Kidney (tissue), 14 donors: ENCODE results near the gene CDK14. TPM values are rescaled to one million over a fixed set of nuclear protein-coding genes. Genes with fewer than 3 reads are reported as not detected.

Source experiments
- DNase-seq, 5 donors: peaks; one replicate each; pipeline ENCODE4 v3.0.0-alpha.2; 2013 to 2020
- FAIRE-seq: peaks from 2 replicates; lab custom pipeline; 2012; peaks lifted over from hg19 to GRCh38; lab: Jason Lieb, UNC
- H3K27ac ChIP-seq, 2 donors: one replicate each; pipeline ENCODE4 v1.7.0; 2013; ENCODE audit warnings: low read depth in 2 of 2, low read length in 2 of 2, inconsistent platforms in 1 of 2
- H3K27me3 ChIP-seq: one replicate; pipeline ENCODE4 v1.7.1; 2013; ENCODE audit warnings: low read length, inconsistent platforms; ENCODE audit not compliant: control insufficient read depth, insufficient read depth
- H3K36me3 ChIP-seq, 3 donors: one replicate each; pipeline versions ENCODE4 v1.7.0 to v1.7.1; 2013; ENCODE audit warnings: low read length in 3 of 3, control low read depth in 1 of 3, inconsistent platforms in 1 of 3; ENCODE audit not compliant: insufficient read depth in 3 of 3, control insufficient read depth in 2 of 3
- H3K4me1 ChIP-seq, 3 donors: one replicate each; pipeline versions ENCODE4 v1.7.0 to v1.7.1; 2013; ENCODE audit warnings: low read length in 3 of 3, inconsistent platforms in 1 of 3, low read depth in 1 of 3; ENCODE audit not compliant: control insufficient read depth in 2 of 3, insufficient read depth in 2 of 3
- H3K4me3 ChIP-seq, 3 donors: one replicate each; pipeline versions ENCODE4 v1.7.0 to v1.8.1; 2013; ENCODE audit warnings: low read length in 3 of 3, control low read depth in 1 of 3, inconsistent platforms in 1 of 3
- H3K9ac ChIP-seq, 3 donors: one replicate each; pipeline versions ENCODE4 v1.7.0 to v1.7.1; 2013; ENCODE audit warnings: low read length in 3 of 3, control low read depth in 1 of 3, inconsistent platforms in 1 of 3
- H3K9me3 ChIP-seq, 3 donors: one replicate each; pipeline versions ENCODE4 v1.7.0 to v1.7.1; 2013; ENCODE audit warnings: low read length in 3 of 3, control low read depth in 1 of 3, inconsistent platforms in 1 of 3; ENCODE audit not compliant: control insufficient read depth in 2 of 3, insufficient read depth in 1 of 3
- CTCF ChIP-seq: IDR thresholded peaks from 3 replicates; pipeline ENCODE4 v1.5.1; 2012; ENCODE audit warnings: mild to moderate bottlenecking, moderate library complexity, borderline replicate concordance; ENCODE audit not compliant: insufficient read depth; ENCODE audit errors: extremely low read depth
- intact Hi-C: fragments of 100-400 bp; cut with DNase I; formaldehyde crosslinking; loops from one replicate; pipeline ENCODE4 v1.11.1; 2022
- polyA plus RNA-seq: library from polyadenylated mRNA; stranded (reverse); fragments of 350-450 nt; fragmentation: Illumina TruSeq; extraction: RNeasy Lipid Tissue Mini Kit (QIAGEN cat#74804); gene quantifications from one replicate; pipeline ENCODE4 v1.2.3, GENCODE V29; 2014; ENCODE audit warnings: low read depth, low replicate concordance; ENCODE audit not compliant: insufficient read depth
- total RNA-seq: library from RNA; stranded (reverse); fragmentation: NEBNext Ultra II Directional; extraction: Animal tissue kit (Norgen Biotek cat#: 25700); gene quantifications from one replicate; pipeline ENCODE4 v1.2.1, GENCODE V29; 2021
- donor health status: control.
- donor health status: control.
- donor health status: control.
- donor health status: control.
- donor health status: control.
- donor health status: DM: yes; HTN: yes; CAD: no.
- donor health status: Normal renal cell carcinoma (clear cell type).

The CDK14 gene
- total and polyA plus RNA-seq, 2 donors from 2014 or later, result 11.9 to 33.9 TPM

GRCh38 chr7:91248996-91249395 is 652.9 kb downstream of the CDK14 start:
- no peaks in the 10 kb centered on the region for H3K36me3 ChIP-seq
- H3K9ac ChIP-seq, result no peak overlapping the region
- no peaks in the 10 kb centered on the region for H3K9me3 ChIP-seq
- no peak for FAIRE-seq
- no peak for DNase-seq
- H3K27ac ChIP-seq, result no peak overlapping the region
- no peak for TF ChIP-seq CTCF
- no peaks in the 10 kb centered on the region for H3K4me1 ChIP-seq
- intact Hi-C loops, result no loop called here
- H3K27me3 ChIP-seq, result no peaks in the 10 kb centered on the region
- H3K4me3 ChIP-seq, result no peak overlapping the region

GRCh38 chr7:91249506-91250233 is 653.5 kb downstream of the CDK14 start:
- no peaks in the 10 kb centered on the region for H3K36me3 ChIP-seq
- no peak for TF ChIP-seq CTCF
- H3K27me3 ChIP-seq, result no peaks in the 10 kb centered on the region
- FAIRE-seq (no peak), DNase-seq (no peak)
- H3K9ac ChIP-seq, result no peak overlapping the region
- H3K27ac ChIP-seq, result no peak overlapping the region
- no peaks in the 10 kb centered on the region for H3K4me1 ChIP-seq
- no peak overlapping the region for H3K4me3 ChIP-seq
- no peaks in the 10 kb centered on the region for H3K9me3 ChIP-seq
- intact Hi-C loops, result no loop called here

- no peaks in the 10 kb centered on the region for H3K4me1 ChIP-seq
- no peaks in the 10 kb centered on the region for H3K27me3 ChIP-seq
- H3K9ac ChIP-seq, result no peak overlapping the region
- intact Hi-C loops, result no loop called here
- H3K4me3 ChIP-seq, result no peak overlapping the region
- no peak for TF ChIP-seq CTCF
- H3K36me3 ChIP-seq, result no peaks in the 10 kb centered on the region
- no peaks in the 10 kb centered on the region for H3K9me3 ChIP-seq
- H3K27ac ChIP-seq, result no peak overlapping the region
- DNase-seq (no peak), FAIRE-seq (no peak)
Observed at GRCh38 chr7:91250706-91251105, 654.6 kb downstream of the CDK14 start.
